HEK293 (cell line): Measurements from ENCODE around the gene AVL9.

Experiments used
- CTCF ChIA-PET: fragments of 350-600 bp; formaldehyde crosslinking; extraction: SDS; loops from one replicate; lab custom pipeline; 2021; ENCODE audit warnings: antibody characterized with exemption; lab: Yijun Ruan, JAX
- POLR2A ChIA-PET: fragments of 300-600 bp; formaldehyde crosslinking; extraction: SDS; loops from one replicate; lab custom pipeline; 2020; ENCODE audit warnings: antibody characterized with exemption, inconsistent platforms; lab: Yijun Ruan, JAX
- H3K27ac ChIP-seq: fragments of 200-500 bp; sonication (Bioruptor generic); 2 replicates; pipeline ENCODE4 v1.5.1; 2014; ENCODE audit warnings: low read depth, low read length, control low read depth, inconsistent platforms; ENCODE audit errors: extremely low read depth
- H3K36me3 ChIP-seq, 2 experiments: fragments of 200-500 bp in 1 of 2; sonication (Bioruptor generic) in 1 of 2; 1 replicate in 1 of 2; 2 replicates in 1 of 2; pipeline ENCODE4 v1.5.1; 2014 to 2017; ENCODE audit warnings: inconsistent platforms in 2 of 2, low read length in 2 of 2; ENCODE audit not compliant: control insufficient read depth in 2 of 2, insufficient read depth in 1 of 2
- H3K4me1 ChIP-seq: fragments of 200-500 bp; sonication (Bioruptor generic); 2 replicates; pipeline ENCODE4 v1.5.1; 2014; ENCODE audit warnings: mild to moderate bottlenecking, low read length, inconsistent platforms; ENCODE audit not compliant: control insufficient read depth, insufficient read depth
- H3K4me3 ChIP-seq: 2 replicates; pipeline ENCODE4 v1.5.1; 2011; ENCODE audit warnings: low read depth, mild to moderate bottlenecking, control low read depth, low read length, moderate library complexity
- H3K9me3 ChIP-seq: fragments of 200-500 bp; sonication (Bioruptor generic); 2 replicates; pipeline ENCODE4 v1.5.1; 2014; ENCODE audit warnings: low read depth, low read length, inconsistent platforms; ENCODE audit not compliant: control insufficient read depth, insufficient read depth
- GFI1B ChIP-seq: fragments of 450-650 bp; formaldehyde crosslinking; IDR thresholded peaks from 2 replicates; pipeline ENCODE4 v1.5.1; 2016; ENCODE audit warnings: missing biosample characterization, missing genetic modification characterization
- GLIS1 ChIP-seq: fragments of 450-650 bp; formaldehyde crosslinking; IDR thresholded peaks from 2 replicates; pipeline ENCODE4 v1.5.1; 2016; ENCODE audit warnings: missing biosample characterization, missing genetic modification characterization
- KLF9 ChIP-seq: fragments of 450-650 bp; formaldehyde crosslinking; IDR thresholded peaks from 2 replicates; pipeline ENCODE4 v1.5.1; 2016; ENCODE audit warnings: missing biosample characterization, missing genetic modification characterization, low read depth
- MZF1 ChIP-seq: fragments of 450-650 bp; formaldehyde crosslinking; IDR thresholded peaks from 2 replicates; pipeline ENCODE4 v1.5.1; 2017; ENCODE audit warnings: missing biosample characterization, missing genetic modification characterization, borderline replicate concordance
- TCF7L2 ChIP-seq: IDR thresholded peaks from 2 replicates; pipeline ENCODE4 v1.6.1; 2011; ENCODE audit warnings: low read depth, mild to moderate bottlenecking, inconsistent platforms, low read length, moderate library complexity, borderline replicate concordance
- ZFP37 ChIP-seq: fragments of 450-650 bp; formaldehyde crosslinking; IDR thresholded peaks from 2 replicates; pipeline ENCODE4 v1.5.1; 2016; ENCODE audit warnings: missing biosample characterization, missing genetic modification characterization
- ZNF155 ChIP-seq: fragments of 450-650 bp; formaldehyde crosslinking; IDR thresholded peaks from 2 replicates; pipeline ENCODE4 v1.5.1; 2016; ENCODE audit warnings: missing biosample characterization, missing genetic modification characterization
- ZNF274 ChIP-seq, 2 experiments: fragments of 200-500 bp in 1 of 2; fragments of 450-650 bp in 1 of 2; sonication (Bioruptor generic) in 1 of 2; formaldehyde crosslinking in 1 of 2; IDR thresholded peaks; 2 replicates each; pipeline versions ENCODE4 v1.5.1 to v1.6.1; 2014 to 2016; ENCODE audit warnings: borderline replicate concordance in 1 of 2, inconsistent platforms in 1 of 2, low read length in 1 of 2, missing biosample characterization in 1 of 2, missing genetic modification characterization in 1 of 2
- ZNF416 ChIP-seq: fragments of 450-650 bp; formaldehyde crosslinking; IDR thresholded peaks from 2 replicates; pipeline ENCODE4 v1.5.1; 2016; ENCODE audit warnings: missing biosample characterization, missing genetic modification characterization
- ZNF521 ChIP-seq: fragments of 450-650 bp; formaldehyde crosslinking; IDR thresholded peaks from 2 replicates; pipeline ENCODE4 v1.5.1; 2017; ENCODE audit warnings: missing biosample characterization, mild to moderate bottlenecking, missing genetic modification characterization
- ZNF529 ChIP-seq: fragments of 450-650 bp; formaldehyde crosslinking; IDR thresholded peaks from 2 replicates; pipeline ENCODE4 v1.5.1; 2017; ENCODE audit warnings: missing genetic modification characterization, missing biosample characterization; ENCODE audit not compliant: insufficient replicate concordance
- ZNF600 ChIP-seq: fragments of 450-650 bp; formaldehyde crosslinking; IDR thresholded peaks from 2 replicates; pipeline ENCODE4 v1.5.1; 2016; ENCODE audit warnings: missing biosample characterization, missing genetic modification characterization
- ZNF677 ChIP-seq: fragments of 450-650 bp; IDR thresholded peaks from 2 replicates; pipeline ENCODE4 v1.5.0; 2018; ENCODE audit warnings: missing biosample characterization, mild to moderate bottlenecking, missing genetic modification characterization, moderate library complexity
- ZNF768 ChIP-seq: fragments of 450-650 bp; formaldehyde crosslinking; IDR thresholded peaks from 2 replicates; pipeline ENCODE4 v1.5.1; 2018; ENCODE audit warnings: missing biosample characterization, mild to moderate bottlenecking, missing genetic modification characterization
- ZNF791 ChIP-seq: fragments of 450-650 bp; formaldehyde crosslinking; IDR thresholded peaks from 2 replicates; pipeline ENCODE4 v1.5.1; 2016; ENCODE audit warnings: missing biosample characterization, missing genetic modification characterization
- ZNF843 ChIP-seq: fragments of 450-650 bp; formaldehyde crosslinking; IDR thresholded peaks from 2 replicates; pipeline ENCODE4 v1.5.1; 2016; ENCODE audit warnings: missing biosample characterization, missing genetic modification characterization
- ZXDB ChIP-seq: fragments of 450-650 bp; formaldehyde crosslinking; IDR thresholded peaks from 2 replicates; pipeline ENCODE4 v1.5.1; 2016; ENCODE audit warnings: missing biosample characterization, missing genetic modification characterization
- TF ChIP-seq, protein P1 (sequence below): fragments of 450-650 bp; formaldehyde crosslinking; IDR thresholded peaks from 2 replicates; pipeline ENCODE4 v1.5.1; 2016; ENCODE audit warnings: missing biosample characterization, missing genetic modification characterization
- TF ChIP-seq, protein P2 (sequence below): fragments of 450-650 bp; formaldehyde crosslinking; IDR thresholded peaks from 2 replicates; pipeline ENCODE4 v1.5.1; 2016; ENCODE audit warnings: missing biosample characterization, missing genetic modification characterization, borderline replicate concordance

Gene AVL9

DNA sequence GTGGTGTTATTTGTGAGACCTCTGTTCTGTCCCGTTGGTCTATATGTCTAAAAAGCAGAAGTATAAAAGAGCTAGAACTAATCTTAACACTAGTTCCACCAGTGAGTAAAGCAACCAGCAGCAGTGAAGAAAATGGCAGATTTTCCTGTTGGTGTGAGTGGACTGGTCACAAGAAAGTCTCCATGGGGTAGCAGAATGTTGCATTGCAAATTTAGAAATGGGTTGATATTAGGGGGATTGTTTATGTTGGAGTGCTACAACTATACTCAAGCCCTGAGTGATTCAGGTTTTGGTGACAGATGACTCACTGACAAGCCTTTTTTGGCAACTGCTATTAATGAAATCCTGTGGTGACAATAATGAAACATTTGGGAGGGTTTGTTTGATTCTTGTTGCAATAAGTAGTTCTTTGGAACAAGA lies 5.6 kb downstream of the AVL9 start (continued):
- TF ChIP-seq ZNF600 (tag by site-specific recombination) (no peak), ZFP37 (tag by site-specific recombination) (no peak), GLIS1 (tag by site-specific recombination) (no peak)
- TF ChIP-seq, protein P1, sequence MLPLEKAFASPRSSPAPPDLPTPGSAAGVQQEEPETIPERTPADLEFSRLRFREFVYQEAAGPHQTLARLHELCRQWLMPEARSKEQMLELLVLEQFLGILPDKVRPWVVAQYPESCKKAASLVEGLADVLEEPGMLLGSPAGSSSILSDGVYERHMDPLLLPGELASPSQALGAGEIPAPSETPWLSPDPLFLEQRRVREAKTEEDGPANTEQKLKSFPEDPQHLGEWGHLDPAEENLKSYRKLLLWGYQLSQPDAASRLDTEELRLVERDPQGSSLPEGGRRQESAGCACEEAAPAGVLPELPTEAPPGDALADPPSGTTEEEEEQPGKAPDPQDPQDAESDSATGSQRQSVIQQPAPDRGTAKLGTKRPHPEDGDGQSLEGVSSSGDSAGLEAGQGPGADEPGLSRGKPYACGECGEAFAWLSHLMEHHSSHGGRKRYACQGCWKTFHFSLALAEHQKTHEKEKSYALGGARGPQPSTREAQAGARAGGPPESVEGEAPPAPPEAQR: no peak
- TF ChIP-seq, protein P2, sequence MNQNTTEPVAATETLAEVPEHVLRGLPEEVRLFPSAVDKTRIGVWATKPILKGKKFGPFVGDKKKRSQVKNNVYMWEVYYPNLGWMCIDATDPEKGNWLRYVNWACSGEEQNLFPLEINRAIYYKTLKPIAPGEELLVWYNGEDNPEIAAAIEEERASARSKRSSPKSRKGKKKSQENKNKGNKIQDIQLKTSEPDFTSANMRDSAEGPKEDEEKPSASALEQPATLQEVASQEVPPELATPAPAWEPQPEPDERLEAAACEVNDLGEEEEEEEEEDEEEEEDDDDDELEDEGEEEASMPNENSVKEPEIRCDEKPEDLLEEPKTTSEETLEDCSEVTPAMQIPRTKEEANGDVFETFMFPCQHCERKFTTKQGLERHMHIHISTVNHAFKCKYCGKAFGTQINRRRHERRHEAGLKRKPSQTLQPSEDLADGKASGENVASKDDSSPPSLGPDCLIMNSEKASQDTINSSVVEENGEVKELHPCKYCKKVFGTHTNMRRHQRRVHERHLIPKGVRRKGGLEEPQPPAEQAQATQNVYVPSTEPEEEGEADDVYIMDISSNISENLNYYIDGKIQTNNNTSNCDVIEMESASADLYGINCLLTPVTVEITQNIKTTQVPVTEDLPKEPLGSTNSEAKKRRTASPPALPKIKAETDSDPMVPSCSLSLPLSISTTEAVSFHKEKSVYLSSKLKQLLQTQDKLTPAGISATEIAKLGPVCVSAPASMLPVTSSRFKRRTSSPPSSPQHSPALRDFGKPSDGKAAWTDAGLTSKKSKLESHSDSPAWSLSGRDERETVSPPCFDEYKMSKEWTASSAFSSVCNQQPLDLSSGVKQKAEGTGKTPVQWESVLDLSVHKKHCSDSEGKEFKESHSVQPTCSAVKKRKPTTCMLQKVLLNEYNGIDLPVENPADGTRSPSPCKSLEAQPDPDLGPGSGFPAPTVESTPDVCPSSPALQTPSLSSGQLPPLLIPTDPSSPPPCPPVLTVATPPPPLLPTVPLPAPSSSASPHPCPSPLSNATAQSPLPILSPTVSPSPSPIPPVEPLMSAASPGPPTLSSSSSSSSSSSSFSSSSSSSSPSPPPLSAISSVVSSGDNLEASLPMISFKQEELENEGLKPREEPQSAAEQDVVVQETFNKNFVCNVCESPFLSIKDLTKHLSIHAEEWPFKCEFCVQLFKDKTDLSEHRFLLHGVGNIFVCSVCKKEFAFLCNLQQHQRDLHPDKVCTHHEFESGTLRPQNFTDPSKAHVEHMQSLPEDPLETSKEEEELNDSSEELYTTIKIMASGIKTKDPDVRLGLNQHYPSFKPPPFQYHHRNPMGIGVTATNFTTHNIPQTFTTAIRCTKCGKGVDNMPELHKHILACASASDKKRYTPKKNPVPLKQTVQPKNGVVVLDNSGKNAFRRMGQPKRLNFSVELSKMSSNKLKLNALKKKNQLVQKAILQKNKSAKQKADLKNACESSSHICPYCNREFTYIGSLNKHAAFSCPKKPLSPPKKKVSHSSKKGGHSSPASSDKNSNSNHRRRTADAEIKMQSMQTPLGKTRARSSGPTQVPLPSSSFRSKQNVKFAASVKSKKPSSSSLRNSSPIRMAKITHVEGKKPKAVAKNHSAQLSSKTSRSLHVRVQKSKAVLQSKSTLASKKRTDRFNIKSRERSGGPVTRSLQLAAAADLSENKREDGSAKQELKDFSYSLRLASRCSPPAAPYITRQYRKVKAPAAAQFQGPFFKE: no peak

DNA sequence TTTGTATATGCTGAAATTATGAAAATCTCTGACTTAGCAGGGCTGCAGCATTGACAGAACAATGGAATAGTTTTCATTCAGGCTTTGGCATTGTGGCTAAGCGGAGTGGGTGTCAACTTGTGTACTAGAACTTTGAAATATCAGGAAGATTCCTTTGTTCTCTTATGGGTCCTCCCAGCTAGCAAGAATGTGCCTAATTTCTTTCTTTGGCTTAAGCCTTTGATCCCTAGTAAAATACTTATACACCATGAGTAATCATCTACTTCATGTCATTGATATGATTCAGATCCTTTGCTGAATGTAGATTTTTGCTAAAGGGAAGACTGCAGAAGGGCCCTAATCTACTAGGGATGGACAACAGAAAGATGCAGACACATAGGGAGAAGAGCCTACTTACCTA lies 6.2 kb downstream of the AVL9 start:
- H3K36me3 ChIP-seq: no peaks in the 10 kb centered on the region; a peak in 1 of 3 replicates
- TF ChIP-seq ZNF529: no peak
- TF ChIP-seq ZNF768 (tag by site-specific recombination): no peak
- no peak for TF ChIP-seq ZNF843 (tag by site-specific recombination)
- TF ChIP-seq ZNF677 (tag by site-specific recombination): no peak
- TF ChIP-seq ZNF791 (tag by site-specific recombination): no peak
- no peak for TF ChIP-seq ZNF155 (tag by site-specific recombination)
- no peak for TF ChIP-seq GFI1B (tag by site-specific recombination)
- TF ChIP-seq ZNF274 (IDR thresholded peaks at IDR 0.05; ENCODE audit: low read length): no peak
- TF ChIP-seq ZNF274 (tag by site-specific recombination; IDR thresholded peaks at IDR 0.05; ENCODE audit: borderline replicate concordance): no peak
- TF ChIP-seq ZXDB (tag by site-specific recombination): no peak
- no peak for TF ChIP-seq TCF7L2
- TF ChIP-seq ZNF416 (tag by site-specific recombination): no peak
- TF ChIP-seq MZF1 (tag by site-specific recombination): no peak
- no peak for TF ChIP-seq ZNF521 (tag by site-specific recombination)
- no peak for TF ChIP-seq KLF9 (tag by site-specific recombination)
- 0 out of 2 replicates have a peak, but pooled peaks cover 3% of the 10 kb centered on the region for H3K4me1 ChIP-seq
- no peak overlapping the region for H3K27ac ChIP-seq
- H3K4me3 ChIP-seq: no peak overlapping the region
- no peaks in the 10 kb centered on the region for H3K9me3 ChIP-seq
- CTCF ChIA-PET: interaction anchor here (0.7 to 1.4 kb wide), 2 partner anchors 22 to 291 kb away, joined by 3 read pairs; no protein-coding TSS in a partner anchor
- POLR2A ChIA-PET: no interaction called here
